Activated effector memory CD4-positive, alpha-beta T cell treated with anti-CD3 and anti-CD28 coated beads, Interleukin-2, amount 50 U/mL, for 16 hours (primary cell): ENCODE data around the gene RRP8.

ENCODE experiments used
- DNase-seq: peaks from one replicate; pipeline ENCODE4 v3.0.0-alpha.2; 2020

The RRP8 gene

DNA sequence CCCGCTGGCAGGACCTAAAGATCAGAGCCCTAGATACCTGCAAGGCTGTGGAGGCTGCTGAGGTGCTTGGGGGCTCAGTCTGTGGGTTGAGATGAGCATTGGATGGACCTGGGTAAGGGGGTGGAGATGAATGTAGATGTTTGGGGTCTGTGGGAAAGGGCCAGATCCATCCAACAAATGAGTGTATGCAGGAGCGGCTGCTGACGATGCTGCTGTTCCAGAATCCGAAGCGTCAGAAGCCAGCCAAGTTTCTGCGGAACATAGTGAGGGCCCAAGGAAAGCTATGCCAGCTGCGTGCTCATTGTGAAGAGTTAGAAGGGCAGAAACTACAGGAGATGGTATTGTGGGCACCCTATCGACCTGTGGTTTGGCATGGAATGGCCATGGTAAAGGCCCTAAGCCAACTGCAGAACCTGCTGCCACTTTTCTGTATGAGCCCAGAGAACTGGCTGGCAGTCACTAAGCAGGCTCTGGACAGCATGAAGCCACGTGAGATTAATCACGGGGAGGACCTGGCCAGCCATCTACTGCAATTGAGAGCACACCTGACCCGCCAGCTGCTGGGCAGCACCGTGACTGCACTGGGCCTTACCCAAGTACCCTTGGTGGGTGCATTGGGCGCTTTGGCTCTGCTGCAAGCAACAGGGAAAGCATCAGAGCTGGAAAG is 36.6 kb downstream of the RRP8 start:
- DNase-seq: no peak

DNA sequence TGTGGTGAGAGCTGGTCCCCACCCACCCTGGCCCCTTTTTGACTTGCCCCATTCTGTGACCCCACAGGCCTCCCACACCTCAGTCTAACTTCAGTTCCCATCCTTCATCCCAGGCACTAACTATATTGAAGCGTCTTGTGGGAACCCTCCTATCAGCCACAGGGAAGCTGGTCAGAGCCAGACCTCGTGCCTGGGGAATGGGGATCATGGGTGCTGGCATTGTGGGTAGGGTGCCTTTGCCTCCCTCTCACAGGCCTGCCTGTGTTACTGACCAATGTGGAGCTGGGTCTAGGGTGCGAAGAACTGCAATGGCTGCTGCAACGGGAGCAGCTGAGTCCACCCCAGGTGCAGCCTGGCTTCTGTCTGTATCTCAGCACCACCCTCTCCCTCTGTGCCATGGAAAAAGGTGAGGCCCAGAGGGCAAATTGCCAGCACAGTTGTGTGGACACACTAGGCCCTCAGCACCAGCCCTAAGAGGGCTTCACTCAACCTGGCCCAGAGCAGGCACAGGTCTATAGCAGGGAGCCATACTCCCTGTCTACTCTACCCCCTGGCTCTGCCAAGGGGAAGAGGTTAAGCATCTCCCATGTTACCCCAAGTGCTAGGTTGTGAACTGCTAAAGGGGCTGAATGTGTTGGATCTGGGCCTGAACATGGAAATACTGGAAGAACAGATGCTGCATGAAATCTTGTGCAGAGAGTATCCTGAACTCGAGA is 37.3 kb downstream of the RRP8 start:
- no peak for DNase-seq

DNA sequence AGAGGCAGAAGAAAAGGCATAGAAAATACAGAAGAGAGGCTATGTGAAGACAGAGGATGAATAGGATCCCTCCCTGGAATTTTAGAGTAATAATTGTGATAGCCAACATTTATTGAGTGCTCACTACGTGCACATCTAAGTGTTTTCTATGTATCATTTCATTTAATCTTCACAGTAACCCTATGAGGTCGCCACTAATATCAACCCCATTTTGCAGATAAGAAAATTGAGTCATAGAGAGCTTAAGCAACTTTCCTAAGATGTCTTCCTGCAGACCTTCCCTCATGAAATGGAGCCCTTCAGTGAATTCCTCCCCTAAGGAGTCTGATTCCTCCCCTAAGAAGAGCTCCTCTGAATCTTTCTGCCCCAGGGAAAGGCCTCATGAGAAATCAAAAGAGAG is 38.1 kb downstream of the RRP8 start:
- DNase-seq: no peak

DNA sequence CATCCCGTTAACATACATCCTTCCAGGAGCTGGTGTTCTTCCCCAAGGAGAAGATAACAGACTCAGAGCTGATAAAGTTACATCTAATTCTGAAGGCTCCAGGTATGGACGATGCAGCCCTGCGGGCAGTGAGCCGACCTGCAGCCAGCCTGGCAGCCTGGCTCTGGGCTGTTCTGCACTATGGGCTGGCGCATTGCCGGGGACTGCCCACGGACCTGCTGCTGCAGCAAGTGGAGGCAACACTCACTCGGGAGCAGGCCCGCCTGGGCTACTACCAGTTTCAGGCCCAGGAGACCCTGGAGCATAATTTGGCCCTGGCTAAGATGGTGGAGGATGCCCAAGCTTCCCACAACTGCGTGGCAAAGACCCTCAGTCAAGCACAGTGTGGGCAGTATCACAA is 39.7 kb downstream of the RRP8 start:
- no peak for DNase-seq

DNA sequence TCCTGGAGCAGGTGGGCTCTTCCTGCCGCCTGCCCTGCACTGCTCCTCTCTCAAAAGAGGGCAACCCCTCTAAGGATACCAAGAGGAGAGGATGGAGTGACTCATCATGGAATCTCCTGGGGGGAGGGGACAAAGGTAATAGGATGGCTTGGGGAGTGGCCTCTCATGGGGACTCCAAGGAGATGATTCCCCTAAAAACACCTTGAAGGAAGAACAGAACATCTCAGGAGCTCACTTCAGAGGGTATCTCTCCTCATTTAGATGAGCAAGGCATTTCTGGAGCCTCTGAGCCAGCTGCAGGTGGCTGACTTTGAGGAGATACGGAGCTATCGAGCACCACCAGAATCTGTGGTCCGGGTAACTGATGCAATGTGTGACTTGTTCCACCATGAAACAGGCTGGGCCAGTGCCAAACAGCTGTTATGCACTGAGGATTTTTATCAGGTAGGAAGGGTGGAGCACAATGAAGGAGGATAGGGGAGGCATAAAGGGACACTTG is 40.2 kb downstream of the RRP8 start:
- no peak for DNase-seq

DNA sequence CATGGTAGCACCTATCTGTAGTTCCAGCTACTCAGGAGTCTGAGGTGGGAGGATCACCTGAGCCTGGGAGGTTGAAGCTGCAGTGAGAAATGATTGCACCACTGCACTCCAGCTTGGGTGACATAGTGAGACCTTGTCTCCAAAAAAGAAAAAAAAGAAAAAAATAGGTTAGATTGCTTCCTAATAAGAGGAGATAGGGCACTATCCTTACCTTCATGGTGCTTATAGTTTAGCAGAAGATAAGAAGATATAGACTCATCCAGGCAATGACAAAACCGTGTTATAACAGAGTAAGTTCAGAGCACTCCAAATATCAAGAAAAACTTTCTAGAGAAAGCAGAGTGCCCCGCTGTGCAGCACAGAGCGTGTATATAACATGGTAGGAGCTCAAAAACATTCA is 42.1 kb downstream of the RRP8 start:
- no peak for DNase-seq

DNA sequence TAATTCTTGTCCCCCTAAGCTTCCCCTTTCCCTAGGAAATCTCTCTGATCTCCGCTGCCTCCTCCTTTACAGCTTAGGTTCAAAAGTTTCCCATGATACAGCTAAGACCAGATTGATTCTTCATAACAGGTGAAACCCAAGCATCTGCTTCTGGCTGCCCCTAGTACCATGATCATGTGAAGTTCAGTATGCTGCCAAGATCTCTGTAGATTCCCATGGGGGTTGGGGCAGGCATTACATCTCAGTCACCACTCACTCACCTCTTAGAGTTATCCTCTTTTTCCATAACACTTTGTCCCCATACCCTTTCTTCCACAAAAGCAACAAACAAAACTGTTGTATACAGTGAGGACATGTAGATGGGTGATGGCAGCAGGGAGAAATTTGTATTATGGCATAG is 44.0 kb downstream of the RRP8 start:
- no peak for DNase-seq

DNA sequence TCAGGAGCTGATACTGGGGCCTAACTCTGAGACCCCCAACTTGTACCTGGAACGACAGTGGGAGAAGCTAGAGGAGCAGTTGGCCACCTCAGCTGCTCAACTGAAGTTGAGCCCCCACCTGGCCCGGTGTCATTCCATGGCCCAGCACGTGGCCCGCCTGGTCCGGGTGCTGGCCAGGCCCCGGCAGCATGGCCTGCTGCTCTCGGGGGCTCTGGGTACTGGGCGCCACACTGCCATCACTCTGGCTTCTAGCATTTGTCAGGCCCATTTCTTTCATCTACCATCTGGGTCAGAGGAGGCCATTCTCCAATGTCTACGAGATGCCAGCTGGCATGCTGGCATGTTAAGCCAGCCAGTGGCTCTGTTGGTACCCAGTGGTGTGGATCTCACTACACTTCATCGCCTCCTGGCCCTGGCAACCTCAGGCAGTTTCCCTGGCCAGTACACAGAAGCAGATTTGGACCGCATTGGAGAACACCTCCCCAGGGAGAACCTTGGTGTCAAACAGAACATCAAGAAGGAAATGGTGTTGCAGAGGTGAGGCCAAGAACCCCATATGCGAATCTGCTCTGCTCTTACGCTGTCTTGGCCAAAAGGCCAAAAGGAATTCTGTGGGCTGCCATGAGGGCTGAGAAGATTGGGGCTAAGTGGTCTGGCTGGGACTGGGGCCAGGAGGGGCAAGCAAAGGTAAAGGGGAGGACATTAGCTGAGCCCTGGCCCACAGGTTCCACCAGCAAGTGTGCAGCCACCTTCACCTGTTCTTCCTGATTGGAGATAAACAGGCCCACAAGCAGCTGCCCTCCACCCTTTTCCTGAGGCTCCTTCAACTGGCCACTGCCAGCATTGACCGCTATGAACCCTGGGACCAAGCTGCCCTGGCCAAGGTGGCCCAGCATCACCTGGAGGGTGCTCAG is 45.4 kb downstream of the RRP8 start:
- no peak for DNase-seq

DNA sequence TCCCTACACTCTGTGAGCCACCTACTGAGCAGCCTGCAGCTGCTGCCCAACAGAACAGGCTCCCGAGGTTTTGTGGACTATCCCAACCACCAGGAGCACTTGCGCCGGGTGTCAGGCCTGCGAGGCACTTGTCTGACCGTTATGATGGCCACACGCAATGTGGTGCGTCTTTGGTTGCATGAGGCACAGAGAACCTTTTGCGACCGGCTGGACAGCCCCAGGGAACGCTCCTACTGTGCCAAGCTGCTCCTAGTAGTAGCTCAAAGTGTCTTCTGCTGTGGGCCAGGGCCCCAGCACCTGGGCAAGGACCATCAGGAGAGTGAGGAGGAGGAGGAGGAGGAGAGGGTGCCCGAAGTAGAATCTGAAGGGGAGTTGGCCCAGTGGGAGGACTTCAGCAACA is 46.4 kb downstream of the RRP8 start:
- no peak for DNase-seq

DNA sequence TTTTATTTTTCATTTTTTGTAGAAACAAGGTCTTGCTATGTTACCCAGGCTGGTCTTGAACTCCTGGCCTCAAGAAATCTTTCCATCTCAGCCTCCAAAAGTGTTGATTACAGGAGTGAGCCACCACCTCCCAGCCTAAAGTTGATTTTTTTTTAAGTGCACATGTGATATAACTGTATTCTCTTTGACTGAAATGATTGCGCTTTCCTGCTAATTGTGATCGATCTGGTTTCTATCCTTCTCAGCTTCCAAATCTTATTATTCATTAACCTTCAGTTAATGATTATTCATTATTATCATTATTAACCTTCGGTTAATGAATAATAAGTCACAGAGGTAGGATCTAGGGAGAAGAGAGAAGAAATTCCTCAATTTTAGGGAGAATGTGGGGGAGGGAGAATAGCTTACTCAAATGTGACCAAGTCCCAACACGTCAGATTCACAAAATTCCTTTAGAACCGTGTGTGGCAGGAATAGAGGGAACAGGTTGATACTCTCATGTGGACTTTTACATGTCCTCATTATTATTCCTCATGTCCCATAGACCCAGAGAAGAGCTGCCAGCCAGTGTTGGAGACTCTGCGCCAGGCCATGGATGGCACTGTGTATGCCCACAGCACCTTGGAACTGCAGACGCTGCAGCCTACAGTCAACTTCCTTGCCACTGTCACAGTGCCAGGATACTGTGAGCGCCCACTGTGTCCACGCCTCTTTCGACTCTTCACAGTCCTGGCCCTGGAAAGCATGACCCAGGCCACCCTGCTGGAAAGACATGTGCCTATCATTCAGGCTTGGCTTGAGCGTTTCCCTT is 47.1 kb downstream of the RRP8 start:
- no peak for DNase-seq

DNA sequence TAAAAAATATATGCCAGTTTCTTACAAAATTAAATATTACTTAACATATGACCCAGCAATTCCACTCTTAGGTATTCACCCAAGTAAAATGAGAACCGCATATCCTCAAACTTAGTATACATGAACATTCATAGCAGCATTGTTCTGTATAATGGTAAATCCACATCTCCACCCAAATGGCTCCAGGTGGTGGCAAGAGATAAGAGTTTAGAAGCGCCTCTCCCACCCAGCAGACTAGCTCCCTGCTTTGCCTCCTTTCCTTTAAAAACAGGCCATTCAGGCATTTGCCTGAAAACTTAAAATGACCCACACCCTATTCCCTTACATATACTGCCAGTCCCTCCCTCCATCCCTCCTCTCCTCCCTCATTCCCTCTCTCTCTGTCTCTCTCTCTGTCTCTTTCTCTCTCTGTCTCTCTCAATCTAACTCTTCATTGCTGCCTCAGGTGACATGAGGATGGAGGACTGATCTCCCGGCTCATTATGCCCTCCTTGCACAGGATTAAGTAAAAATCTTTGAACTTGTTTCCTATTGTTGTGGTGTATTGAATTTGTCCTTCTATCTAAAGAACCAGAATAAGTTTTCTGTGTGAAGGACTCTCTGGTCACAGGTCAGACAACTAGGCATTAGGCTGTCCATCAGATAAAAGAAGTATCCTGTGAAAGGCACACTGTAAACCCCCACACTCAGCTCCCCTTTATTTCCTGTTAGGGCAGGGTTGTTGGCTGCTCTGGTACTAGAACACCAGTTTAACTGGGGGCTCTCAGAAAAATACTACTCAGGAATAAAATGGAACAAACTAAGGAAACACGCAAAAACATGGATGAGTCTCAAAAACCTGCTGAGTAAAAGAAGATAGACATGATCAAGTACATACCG is 48.3 kb downstream of the RRP8 start:
- DNase-seq: no peak

DNA sequence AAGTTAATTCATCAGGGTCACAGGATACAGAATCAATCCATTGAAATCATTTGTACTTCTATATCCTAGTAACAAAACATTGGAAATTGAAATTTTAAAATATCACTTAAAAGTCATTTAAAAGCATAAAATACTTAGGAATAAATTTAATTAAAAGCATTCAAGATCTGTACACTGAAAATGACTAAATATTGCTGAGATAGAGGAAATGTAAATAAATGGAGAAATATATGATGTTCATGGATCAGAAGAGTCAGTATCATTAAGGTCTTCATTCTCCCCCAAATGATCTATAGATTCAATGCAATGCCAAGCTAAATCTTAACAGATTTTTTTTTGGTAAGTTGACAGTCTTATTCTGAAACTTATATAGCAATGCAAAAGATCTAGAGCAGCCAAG is 49.8 kb downstream of the RRP8 start:
- DNase-seq: no peak

DNA sequence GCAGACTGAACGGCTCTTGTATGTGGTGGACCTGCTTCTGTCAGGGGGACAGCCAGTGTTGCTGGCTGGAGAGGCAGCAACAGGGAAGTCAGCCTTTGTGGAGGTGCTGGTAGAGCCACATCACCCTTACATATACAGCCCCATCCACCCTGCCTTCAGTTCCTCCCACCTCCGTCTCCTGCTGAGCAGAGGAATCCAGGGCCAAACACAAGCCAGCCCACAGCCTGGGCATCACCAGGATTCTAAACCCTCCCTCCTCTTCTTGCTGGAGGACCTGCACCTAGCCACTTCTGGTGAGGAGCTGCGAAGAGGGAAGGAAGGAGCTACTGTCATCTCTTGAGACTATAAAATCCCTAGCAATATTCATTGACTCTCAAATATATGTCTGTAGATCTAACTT is 54.8 kb downstream of the RRP8 start:
- no peak for DNase-seq

DNA sequence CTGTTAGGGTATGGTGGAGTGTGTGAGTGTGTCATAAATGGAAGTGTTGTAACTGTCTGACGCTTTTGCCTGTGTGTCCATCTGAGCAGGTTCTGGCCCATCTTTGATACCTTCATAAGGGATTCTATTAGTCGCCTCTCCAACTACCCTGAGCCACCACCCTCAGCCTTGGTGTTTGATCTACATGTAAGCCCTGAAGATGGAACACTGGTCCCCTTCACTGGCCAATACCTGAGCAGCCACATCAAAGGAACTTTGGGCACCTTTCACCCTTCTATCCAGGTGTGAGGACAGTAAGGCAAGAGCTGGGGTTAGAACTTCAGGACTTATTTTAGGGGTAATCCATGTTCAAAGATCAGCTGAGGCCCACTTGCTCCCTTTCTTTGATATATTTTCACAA is 55.3 kb downstream of the RRP8 start:
- no peak for DNase-seq

DNA sequence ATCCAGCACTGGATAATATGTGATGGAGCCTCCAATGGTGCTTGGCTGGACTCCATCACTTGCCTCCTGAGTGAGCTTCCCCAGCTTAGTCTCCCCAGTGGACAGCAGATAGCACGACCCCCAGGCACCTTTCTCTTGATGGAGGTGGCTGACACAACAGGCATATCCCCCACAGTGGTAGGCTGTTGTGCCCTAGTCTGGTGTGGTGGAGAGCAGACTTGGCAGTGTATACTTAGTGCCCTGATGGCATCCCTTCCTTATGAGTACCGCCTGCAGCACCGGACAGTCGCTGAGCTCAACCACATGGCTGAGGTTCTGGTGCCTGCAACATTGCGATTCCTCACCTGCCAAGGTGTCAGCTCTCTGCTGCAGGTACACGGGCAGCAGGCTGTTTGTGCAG is 56.2 kb downstream of the RRP8 start:
- no peak for DNase-seq

DNA sequence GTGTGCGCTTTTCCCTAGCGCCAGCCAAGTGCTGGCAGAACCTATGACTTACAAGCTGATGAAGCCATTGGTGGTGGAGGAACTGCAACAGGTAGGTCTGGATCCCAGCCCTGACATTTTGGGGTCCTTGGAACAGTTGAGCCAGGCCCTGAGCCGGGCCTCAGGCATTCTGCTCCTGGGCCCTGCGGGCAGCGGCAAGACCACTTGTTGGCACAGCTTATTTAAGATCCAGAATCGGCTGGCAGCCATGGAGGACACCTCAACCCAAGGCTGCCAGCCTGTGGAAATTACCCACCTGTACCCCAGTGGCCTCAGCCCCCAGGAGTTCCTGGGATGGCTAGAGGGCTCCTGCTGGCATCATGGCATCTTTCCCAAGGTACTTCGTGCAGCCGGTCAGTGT is 56.7 kb downstream of the RRP8 start:
- DNase-seq: no peak

DNA sequence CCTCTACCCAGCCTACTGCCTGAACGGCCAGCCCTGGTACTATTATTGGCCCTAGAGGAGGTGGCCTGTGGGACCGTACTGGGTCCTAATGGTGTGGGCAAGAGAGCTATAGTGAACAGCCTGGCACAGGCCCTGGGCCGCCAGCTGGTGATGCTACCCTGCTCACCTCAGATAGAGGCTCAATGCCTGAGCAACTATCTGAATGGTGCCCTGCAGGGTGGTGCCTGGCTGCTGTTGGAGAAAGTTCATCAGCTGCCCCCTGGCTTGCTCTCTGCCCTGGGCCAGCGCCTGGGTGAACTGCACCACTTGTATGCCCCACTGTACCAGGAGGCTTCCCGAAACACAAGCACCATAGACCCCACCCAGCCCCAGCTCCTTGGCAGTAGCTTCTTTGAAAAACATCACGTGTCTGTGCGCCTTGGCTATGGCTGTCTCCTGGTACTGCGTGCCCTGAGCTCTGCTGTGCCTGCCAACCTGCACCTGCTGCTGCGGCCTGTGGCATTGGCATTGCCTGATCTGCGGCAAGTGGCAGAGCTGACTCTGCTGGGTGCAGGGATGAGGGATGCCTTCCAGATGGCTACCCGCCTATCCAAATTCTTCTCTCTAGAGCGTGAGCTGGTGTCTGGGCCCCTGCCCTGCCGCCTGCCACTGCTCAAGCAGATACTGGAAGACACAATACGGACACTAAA is 57.4 kb downstream of the RRP8 start:
- no peak for DNase-seq
